Uterus (tissue), 4 donors: Measurements from ENCODE around the gene PPP2R5E. TPM values are rescaled to one million over a fixed set of nuclear protein-coding genes. Genes with fewer than 3 reads are reported as not detected.

Experiments used
- DNase-seq, 2 donors: peaks; one replicate each; pipeline ENCODE4 v3.0.0-alpha.2; 2019 to 2020
- H3K27ac ChIP-seq, 2 donors: fragments of 200-600 bp; sonication (generic); 1 replicate in 1 of 2; 2 replicates in 1 of 2; pipeline ENCODE4 v1.5.1; 2016 to 2018
- H3K27me3 ChIP-seq, 2 donors: fragments of 200-600 bp; sonication (generic); one replicate each; pipeline ENCODE4 v1.5.1; 2018 to 2019; ENCODE audit warnings: control low read depth in 1 of 2
- H3K36me3 ChIP-seq, 2 donors: fragments of 200-600 bp; sonication (generic); one replicate each; pipeline ENCODE4 v1.5.1; 2019; ENCODE audit warnings: control low read depth in 1 of 2
- H3K4me1 ChIP-seq, 2 donors: fragments of 200-600 bp; sonication (generic); one replicate each; pipeline ENCODE4 v1.5.1; 2018 to 2019; ENCODE audit warnings: control low read depth in 1 of 2
- H3K4me3 ChIP-seq, 2 donors: fragments of 200-600 bp; sonication (generic); 1 replicate in 1 of 2; 2 replicates in 1 of 2; pipeline ENCODE4 v1.5.1; 2018 to 2019; ENCODE audit warnings: mild to moderate bottlenecking in 1 of 2
- H3K9me3 ChIP-seq, 2 donors: fragments of 200-600 bp; sonication (generic); one replicate each; pipeline ENCODE4 v1.5.1; 2019; ENCODE audit warnings: control low read depth in 1 of 2
- CTCF ChIP-seq, 4 experiments: fragments of 200-600 bp in 2 of 4; fragments of 450-650 bp in 2 of 4; sonication (generic) in 2 of 4; IDR thresholded peaks; one replicate each; pipeline ENCODE4 v1.5.1; 2016 to 2019; ENCODE audit warnings: antibody characterized with exemption in 4 of 4, mild to moderate bottlenecking in 2 of 4, moderate library complexity in 1 of 4
- POLR2A ChIP-seq, 2 donors: fragments of 450-650 bp; IDR thresholded peaks; one replicate each; pipeline ENCODE4 v1.6.1; 2016; ENCODE audit warnings: antibody characterized with exemption in 2 of 2, mild to moderate bottlenecking in 1 of 2, moderate library complexity in 1 of 2
- intact Hi-C: fragments of 100-400 bp; cut with DNase I; formaldehyde crosslinking; loops from one replicate; pipeline ENCODE4 v1.15.1; 2023; ENCODE audit warnings: low total_unique reads
- total RNA-seq, 4 donors: library from RNA; depleted of rRNA in 3 of 4; stranded (reverse); fragments of >200 nt in 3 of 4; gene quantifications; one replicate each; pipeline versions ENCODE4 v1.1.0 to v1.2.4, GENCODE V29; 2014 to 2023
- donor health status: DM: yes; HTN: yes; CAD: no.

Gene PPP2R5E
- total RNA-seq, 4 donors from 2014 or later, result 20.0 to 62.0 (median 42.3) TPM

- no peak overlapping the region for H3K4me3 ChIP-seq
- no peaks in the 10 kb centered on the region for H3K36me3 ChIP-seq
- TF ChIP-seq CTCF (IDR thresholded peaks at IDR 0.05) (no peak), POLR2A (IDR thresholded peaks at IDR 0.05) (no peak)
- no peaks in the 10 kb centered on the region for H3K27me3 ChIP-seq
- intact Hi-C loops, result no loop called here
- H3K27ac ChIP-seq, result no peak overlapping the region
- H3K4me1 ChIP-seq, result peaks cover 1 to 17% of the 10 kb centered on the region in 2 donors
- H3K9me3 ChIP-seq, result no peaks in the 10 kb centered on the region
- no peak for DNase-seq
Measured at GRCh38 chr14:63431466-63431865, 111.7 kb downstream of the PPP2R5E start.

GRCh38 chr14:63428486-63428885 lies 114.7 kb downstream of the PPP2R5E start:
- Histone ChIP-seq H3K27me3 (no peaks in the 10 kb centered on the region), H3K27ac (no peak overlapping the region), H3K9me3 (no peaks in the 10 kb centered on the region), H3K36me3 (no peaks in the 10 kb centered on the region), H3K4me3 (no peak overlapping the region), H3K4me1 (peaks cover 0 to 15% of the 10 kb centered on the region in 2 donors)
- DNase-seq, result no peak
- intact Hi-C loops, result no loop called here
- no peak for TF ChIP-seq POLR2A (IDR thresholded peaks at IDR 0.05)
- no peak for TF ChIP-seq CTCF (IDR thresholded peaks at IDR 0.05)

GRCh38 chr14:63426838-63427352 lies 116.3 kb downstream of the PPP2R5E start:
- TF ChIP-seq POLR2A (IDR thresholded peaks at IDR 0.05), result no peak
- TF ChIP-seq CTCF (IDR thresholded peaks at IDR 0.05), result no peak
- peak in 1 of 2 donors; percentile 36 for DNase-seq
- intact Hi-C loops, result no loop called here
- Histone ChIP-seq H3K36me3 (no peaks in the 10 kb centered on the region), H3K27ac (no peak overlapping the region), H3K9me3 (no peaks in the 10 kb centered on the region), H3K4me3 (no peak overlapping the region), H3K27me3 (no peaks in the 10 kb centered on the region), H3K4me1 (peaks cover 0 to 11% of the 10 kb centered on the region in 2 donors)

GRCh38 chr14:63423889-63424288 lies 119.3 kb downstream of the PPP2R5E start:
- Histone ChIP-seq H3K27me3 (no peaks in the 10 kb centered on the region), H3K36me3 (no peaks in the 10 kb centered on the region), H3K9me3 (no peaks in the 10 kb centered on the region), H3K27ac (no peak overlapping the region), H3K4me1 (peaks cover 0 to 10% of the 10 kb centered on the region in 2 donors), H3K4me3 (no peak overlapping the region)
- no peak for TF ChIP-seq CTCF (IDR thresholded peaks at IDR 0.05)
- no peak for TF ChIP-seq POLR2A (IDR thresholded peaks at IDR 0.05)
- intact Hi-C loops, result no loop called here
- no peak for DNase-seq

GRCh38 chr14:63423381-63423780 lies 119.8 kb downstream of the PPP2R5E start:
- no peak for DNase-seq
- Histone ChIP-seq H3K4me3 (no peak overlapping the region), H3K9me3 (no peaks in the 10 kb centered on the region), H3K36me3 (no peaks in the 10 kb centered on the region), H3K27ac (no peak overlapping the region), H3K4me1 (peaks cover 0 to 10% of the 10 kb centered on the region in 2 donors), H3K27me3 (no peaks in the 10 kb centered on the region)
- intact Hi-C loops, result no loop called here
- TF ChIP-seq CTCF (IDR thresholded peaks at IDR 0.05) (no peak), POLR2A (IDR thresholded peaks at IDR 0.05) (no peak)
